KMS-11 (cell line): Measurements from ENCODE around the gene SEC61A2.

Experiments used
- H2AFZ ChIP-seq: fragments of 200-600 bp; sonication (generic); 2 replicates; pipeline ENCODE4 v1.6.1; 2016; ENCODE audit warnings: antibody characterized with exemption, mixed run types, low read depth
- H3K27ac ChIP-seq: fragments of 200-600 bp; sonication (generic); 2 replicates; pipeline ENCODE4 v1.6.1; 2016; ENCODE audit warnings: mild to moderate bottlenecking, mixed run types
- H3K27me3 ChIP-seq: fragments of 200-600 bp; sonication (generic); 2 replicates; pipeline ENCODE4 v1.6.1; 2017; ENCODE audit warnings: mild to moderate bottlenecking, low read depth, mixed run types, moderate library complexity; ENCODE audit not compliant: insufficient read depth
- H3K36me3 ChIP-seq: fragments of 200-600 bp; sonication (generic); 2 replicates; pipeline ENCODE4 v1.6.1; 2017; ENCODE audit warnings: mild to moderate bottlenecking, mixed run types; ENCODE audit not compliant: insufficient read depth
- H3K4me1 ChIP-seq: fragments of 200-600 bp; sonication (generic); 2 replicates; pipeline ENCODE4 v1.6.1; 2016; ENCODE audit warnings: mild to moderate bottlenecking, low read depth, mixed run types; ENCODE audit not compliant: poor library complexity, severe bottlenecking
- H3K4me2 ChIP-seq: fragments of 200-600 bp; sonication (generic); 2 replicates; pipeline ENCODE4 v1.7.0; 2016; ENCODE audit warnings: mild to moderate bottlenecking, mixed run types
- H3K4me3 ChIP-seq: fragments of 200-600 bp; sonication (generic); IDR thresholded peaks from 2 replicates; pipeline ENCODE4 v1.6.1; 2017; ENCODE audit warnings: low read depth, low read length, mixed read lengths; ENCODE audit not compliant: insufficient read depth
- H3K79me2 ChIP-seq: fragments of 200-600 bp; sonication (generic); 2 replicates; pipeline ENCODE4 v1.6.1; 2016; ENCODE audit warnings: low read depth, mixed run types; ENCODE audit not compliant: insufficient read depth
- H3K9ac ChIP-seq: fragments of 200-600 bp; sonication (generic); 2 replicates; pipeline ENCODE4 v1.6.1; 2016; ENCODE audit warnings: mild to moderate bottlenecking, mixed run types
- H4K20me1 ChIP-seq: fragments of 200-600 bp; sonication (generic); 2 replicates; pipeline ENCODE4 v1.6.1; 2016; ENCODE audit warnings: mild to moderate bottlenecking, mixed run types; ENCODE audit not compliant: insufficient read depth
- CTCF ChIP-seq: fragments of 200-600 bp; sonication (generic); conservative IDR thresholded peaks from 2 replicates; pipeline ENCODE4 v1.6.1; 2017; ENCODE audit warnings: low read depth, mild to moderate bottlenecking, antibody characterized with exemption, low read length, moderate library complexity, mixed read lengths

Gene SEC61A2

GRCh38 chr10:12180221-12180974 is 50.9 kb downstream of the SEC61A2 start:
- H3K4me2 ChIP-seq = no peak overlapping the region
- H3K4me3 ChIP-seq = no peak overlapping the region
- no peaks in the 10 kb centered on the region for H3K27me3 ChIP-seq
- H3K4me1 ChIP-seq = no peaks in the 10 kb centered on the region
- H3K79me2 ChIP-seq = no peaks in the 10 kb centered on the region
- H3K9ac ChIP-seq = no peak overlapping the region
- H2AFZ ChIP-seq = no peak overlapping the region
- no peaks in the 10 kb centered on the region for H3K36me3 ChIP-seq
- no peak overlapping the region for H3K27ac ChIP-seq
- no peaks in the 10 kb centered on the region for H4K20me1 ChIP-seq
- TF ChIP-seq CTCF = no peak

- Histone ChIP-seq H3K9ac (no peak overlapping the region), H3K27me3 (no peaks in the 10 kb centered on the region), H3K4me3 (no peak overlapping the region), H2AFZ (no peak overlapping the region), H4K20me1 (no peaks in the 10 kb centered on the region), H3K79me2 (no peaks in the 10 kb centered on the region), H3K27ac (no peak overlapping the region), H3K4me1 (no peaks in the 10 kb centered on the region), H3K36me3 (no peaks in the 10 kb centered on the region; the same call in 1 of the 2 replicates), H3K4me2 (no peak overlapping the region)
- TF ChIP-seq CTCF = no peak
Observed at GRCh38 chr10:12181065-12181775, 51.7 kb downstream of the SEC61A2 start.

- Histone ChIP-seq H3K9ac (no peak overlapping the region), H3K79me2 (peaks cover 13% of the 10 kb centered on the region; the same call in 1 of the 2 replicates), H3K4me3 (no peak overlapping the region), H4K20me1 (no peaks in the 10 kb centered on the region), H3K4me1 (no peaks in the 10 kb centered on the region), H3K27ac (no peak overlapping the region), H3K36me3 (no peaks in the 10 kb centered on the region; the same call in 1 of the 2 replicates), H3K27me3 (no peaks in the 10 kb centered on the region), H3K4me2 (no peak overlapping the region), H2AFZ (no peak overlapping the region)
- TF ChIP-seq CTCF = no peak
Observed at GRCh38 chr10:12184165-12184564, 54.7 kb downstream of the SEC61A2 start.

GRCh38 chr10:12186323-12186722 is 56.8 kb downstream of the SEC61A2 start:
- Histone ChIP-seq H3K4me1 (no peaks in the 10 kb centered on the region), H3K27me3 (no peaks in the 10 kb centered on the region), H3K27ac (no peak overlapping the region), H3K9ac (no peak overlapping the region), H4K20me1 (no peaks in the 10 kb centered on the region), H3K79me2 (peaks cover 30% of the 10 kb centered on the region; the same call in 1 of the 2 replicates), H3K36me3 (no peaks in the 10 kb centered on the region; the same call in 1 of the 2 replicates), H3K4me2 (no peak overlapping the region), H3K4me3 (no peak overlapping the region), H2AFZ (no peak overlapping the region)
- no peak for TF ChIP-seq CTCF
